ENCODE data around the gene HOXC5. TPM values are rescaled to one million over a fixed set of nuclear protein-coding genes. Genes with fewer than 3 reads are reported as not detected.

HOXC5 gene
- total RNA-seq, 2 experiments from 2014 or later = not detected

GRCh38 chr12:54047160-54047963 lies 14.5 kb downstream of the HOXC5 start:
- Histone ChIP-seq H3K79me2 (ENCODE audit: insufficient read depth, low read depth, low read length) (no peaks in the 10 kb centered on the region), H4K20me1 (ENCODE audit: insufficient read depth, low read length) (no peaks in the 10 kb centered on the region), H3K4me2 (ENCODE audit: low read length) (no peak overlapping the region), H3K4me3 (ENCODE audit: low read depth, low read length, poor library complexity, severe bottlenecking) (no peak overlapping the region), H2AFZ (ENCODE audit: low read length) (no peak overlapping the region), H3K27ac (ENCODE audit: low read depth, low read length, poor library complexity, severe bottlenecking) (no peak overlapping the region), H3K9me3 (ENCODE audit: low read length) (no peaks in the 10 kb centered on the region), H3K9me2 (ENCODE audit: insufficient read depth, low read length) (no peaks in the 10 kb centered on the region), H3K4me1 (ENCODE audit: insufficient read depth, low read length, poor library complexity, severe bottlenecking) (peaks cover 38% of the 10 kb centered on the region), H3K36me3 (ENCODE audit: insufficient read depth, low read length) (no peaks in the 10 kb centered on the region)
- ChIA-PET POLR2A (no interaction called here), CTCF (ENCODE audit: unreplicated experiment) (no interaction called here)
- no peak for DNase-seq (ENCODE audit: low spot score)
- TF ChIP-seq EZH2phosphoT487 (IDR thresholded peaks at IDR 0.05; ENCODE audit: borderline replicate concordance, low read depth, low read length) = no peak
- no peak for TF ChIP-seq CTCF (conservative IDR thresholded peaks at IDR 0.05; ENCODE audit: low read length)
- BruUV-seq (replicated peaks) = no TSS peak
- intact Hi-C loops (cut with micrococcal nuclease; ENCODE audit: unreplicated experiment) = no loop called here

GRCh38 chr12:54047964-54048303 lies 15.1 kb downstream of the HOXC5 start:
- Histone ChIP-seq H3K9me2 (ENCODE audit: insufficient read depth, low read length) (no peaks in the 10 kb centered on the region), H3K9me3 (ENCODE audit: low read length) (no peaks in the 10 kb centered on the region), H3K4me2 (ENCODE audit: low read length) (no peak overlapping the region), H4K20me1 (ENCODE audit: insufficient read depth, low read length) (no peaks in the 10 kb centered on the region), H3K36me3 (ENCODE audit: insufficient read depth, low read length) (no peaks in the 10 kb centered on the region), H3K4me1 (ENCODE audit: insufficient read depth, low read length, poor library complexity, severe bottlenecking) (peaks cover 42% of the 10 kb centered on the region), H2AFZ (ENCODE audit: low read length) (no peak overlapping the region), H3K4me3 (ENCODE audit: low read depth, low read length, poor library complexity, severe bottlenecking) (no peak overlapping the region), H3K79me2 (ENCODE audit: insufficient read depth, low read depth, low read length) (no peaks in the 10 kb centered on the region), H3K27ac (ENCODE audit: low read depth, low read length, poor library complexity, severe bottlenecking) (no peak overlapping the region)
- intact Hi-C loops (cut with micrococcal nuclease; ENCODE audit: unreplicated experiment) = no loop called here
- BruUV-seq (replicated peaks) = no TSS peak
- POLR2A ChIA-PET = no interaction called here
- CTCF ChIA-PET (ENCODE audit: unreplicated experiment) = no interaction called here
- TF ChIP-seq EZH2phosphoT487 (IDR thresholded peaks at IDR 0.05; ENCODE audit: borderline replicate concordance, low read depth, low read length) = no peak
- no peak for DNase-seq (ENCODE audit: low spot score)

GRCh38 chr12:54048406-54049093 lies 15.7 kb downstream of the HOXC5 start:
- intact Hi-C loops (cut with micrococcal nuclease; ENCODE audit: unreplicated experiment) = no loop called here
- no peaks in the 10 kb centered on the region for H3K79me2 ChIP-seq (ENCODE audit: insufficient read depth, low read depth, low read length)
- ChIA-PET POLR2A (no interaction called here), CTCF (ENCODE audit: unreplicated experiment) (no interaction called here)
- H3K27ac ChIP-seq (ENCODE audit: low read depth, low read length, poor library complexity, severe bottlenecking) = no peak overlapping the region
- no peaks in the 10 kb centered on the region for H3K36me3 ChIP-seq (ENCODE audit: insufficient read depth, low read length)
- no peaks in the 10 kb centered on the region for H4K20me1 ChIP-seq (ENCODE audit: insufficient read depth, low read length)
- H3K9me3 ChIP-seq (ENCODE audit: low read length) = no peaks in the 10 kb centered on the region
- DNase-seq (ENCODE audit: low spot score) = no peak
- no peak overlapping the region for H3K4me3 ChIP-seq (ENCODE audit: low read depth, low read length, poor library complexity, severe bottlenecking)
- TF ChIP-seq CTCF (conservative IDR thresholded peaks at IDR 0.05; ENCODE audit: low read length) (no peak), EZH2phosphoT487 (IDR thresholded peaks at IDR 0.05; ENCODE audit: borderline replicate concordance, low read depth, low read length) (no peak)
- BruUV-seq (replicated peaks) = no TSS peak
- H3K4me2 ChIP-seq (ENCODE audit: low read length) = no peak overlapping the region
- no peak overlapping the region for H2AFZ ChIP-seq (ENCODE audit: low read length)
- no peaks in the 10 kb centered on the region for H3K9me2 ChIP-seq (ENCODE audit: insufficient read depth, low read length)
- peaks cover 37% of the 10 kb centered on the region for H3K4me1 ChIP-seq (ENCODE audit: insufficient read depth, low read length, poor library complexity, severe bottlenecking)

Measured in OCI-LY7 (cell line).